ENCODE data around the gene PGBD1.

PGBD1 gene

GRCh38 chr6:28351493-28351925 lies 70.1 kb downstream of the PGBD1 start:
- H3K4me3 ChIP-seq (ENCODE audit: low read length), result peak overlapping the region; percentile 82
- H3F3A ChIP-seq (ENCODE audit: control insufficient read depth, insufficient read depth), result no peaks in the 10 kb centered on the region
- peaks cover 8% of the 10 kb centered on the region; the same call in 1 of the 2 replicates for H3K9me3 ChIP-seq (ENCODE audit: control insufficient read depth, insufficient read depth, low read length)
- H3K9me2 ChIP-seq (replicated peaks; ENCODE audit: control insufficient read depth, low read length), result no peaks in the 10 kb centered on the region
- peak overlapping the region; percentile 68 for H3K4me2 ChIP-seq (ENCODE audit: low read length)
- no peak overlapping the region for H3K27ac ChIP-seq (ENCODE audit: low read depth, low read length)
- no peaks in the 10 kb centered on the region for H4K20me1 ChIP-seq (ENCODE audit: control insufficient read depth, insufficient read depth, low read depth, low read length)
- H3K27me3 ChIP-seq (ENCODE audit: control insufficient read depth, low read length), result no peaks in the 10 kb centered on the region
- H3K36me3 ChIP-seq (ENCODE audit: control insufficient read depth, low read length), result peaks cover 8% of the 10 kb centered on the region
- H3K4me1 ChIP-seq (ENCODE audit: control insufficient read depth, low read length), result peaks cover 31% of the 10 kb centered on the region
- peaks cover 42% of the 10 kb centered on the region for H3K79me2 ChIP-seq (ENCODE audit: control insufficient read depth, low read length)
- TF ChIP-seq EZH2phosphoT487 (IDR thresholded peaks at IDR 0.05; ENCODE audit: borderline replicate concordance, low read length) (no peak), CTCF (IDR thresholded peaks at IDR 0.05; ENCODE audit: low read depth, low read length, poor library complexity, severe bottlenecking) (no peak)

All from DOHH2 (cell line).